RWPE1 (cell line): ENCODE results near the gene ABHD10.

Experiments used
- CTCF ChIA-PET: fragments of 350-600 bp; sonication (Branson Sonifier 250); formaldehyde crosslinking; extraction: SDS; loops from one replicate; lab custom pipeline; 2021; lab: Yijun Ruan, JAX
- POLR2A ChIA-PET: fragments of 400-600 bp; formaldehyde crosslinking; extraction: SDS; loops from one replicate; lab custom pipeline; 2020; ENCODE audit warnings: antibody characterized with exemption; ENCODE audit not compliant: low non-redundant PET; lab: Yijun Ruan, JAX
- DNase-seq: peaks from one replicate; pipeline ENCODE4 v3.0.0; 2012; ENCODE audit warnings: low spot score
- H3K27ac ChIP-seq: fragments of 450-650 bp; 2 replicates; pipeline ENCODE4 v1.5.1; 2017
- CTCF ChIP-seq: fragments of 450-650 bp; conservative IDR thresholded peaks from 2 replicates; pipeline ENCODE4 v1.5.1; 2017; ENCODE audit warnings: low read depth, mild to moderate bottlenecking

ABHD10 gene

GRCh38 chr3:112002096-112002971 lies 23.5 kb downstream of the ABHD10 start:
- H3K27ac ChIP-seq = no peak overlapping the region
- ChIA-PET POLR2A (interaction anchor here (0.6 kb wide), 1 partner anchor 500 kb away, joined by 4 read pairs; no protein-coding TSS in a partner anchor), CTCF (no interaction called here)
- TF ChIP-seq CTCF = no peak
- DNase-seq = peak; percentile 54

- DNase-seq = no peak
- ChIA-PET CTCF (interaction anchor here (0.7 to 1.0 kb wide), 3 partner anchors 12 to 136 kb away, joined by 4 to 6 read pairs (median 5); no protein-coding TSS in a partner anchor), POLR2A (interaction anchor here (0.5 kb wide), 1 partner anchor 82 kb away, joined by 7 read pairs; no protein-coding TSS in a partner anchor)
- no peak for TF ChIP-seq CTCF
- H3K27ac ChIP-seq = no peak overlapping the region
These were observed 24.7 kb downstream of the ABHD10 start for GRCh38 chr3:112003321-112004080.

- H3K27ac ChIP-seq = no peak overlapping the region
- no peak for TF ChIP-seq CTCF
- ChIA-PET CTCF (interaction anchor here (0.7 to 1.0 kb wide), 3 partner anchors 11 to 137 kb away, joined by 4 to 6 read pairs (median 5); no protein-coding TSS in a partner anchor), POLR2A (no interaction called here)
- no peak for DNase-seq
These were observed 25.4 kb downstream of the ABHD10 start for GRCh38 chr3:112004187-112004586.

GRCh38 chr3:112004669-112005068 lies 25.8 kb downstream of the ABHD10 start:
- no peak overlapping the region for H3K27ac ChIP-seq
- no peak for DNase-seq
- POLR2A ChIA-PET = no interaction called here
- CTCF ChIA-PET = interaction anchor here (1.0 kb wide), 1 partner anchor 11 kb away, joined by 5 read pairs; no protein-coding TSS in a partner anchor
- TF ChIP-seq CTCF = no peak

- DNase-seq = no peak
- no peak for TF ChIP-seq CTCF
- no peak overlapping the region for H3K27ac ChIP-seq
- ChIA-PET CTCF (interaction anchor here (0.7 kb wide), 1 partner anchor 11 kb away, joined by 5 read pairs; no protein-coding TSS in a partner anchor), POLR2A (no interaction called here)
These were observed 26.4 kb downstream of the ABHD10 start for GRCh38 chr3:112005091-112005672.

GRCh38 chr3:112007633-112008032 lies 28.8 kb downstream of the ABHD10 start:
- ChIA-PET CTCF (interaction anchor here (0.7 to 1.8 kb wide), 3 partner anchors 11 to 21 kb away, joined by 3 to 5 read pairs (median 4); no protein-coding TSS in a partner anchor), POLR2A (no interaction called here)
- no peak for TF ChIP-seq CTCF
- no peak overlapping the region for H3K27ac ChIP-seq
- no peak for DNase-seq
